Embryonic facial prominence (tissue), 1 donor: ENCODE data around the gene EXOSC5.
"Not testable (repeated sequence)": the region's sequence is repeated elsewhere in the genome, so short reads cannot be mapped to it uniquely, and the experiment has no call there.

Source experiments
- DNase-seq: peaks from one replicate; pipeline ENCODE4 v3.0.0-alpha.2; 2016; ENCODE audit errors: extremely low spot score

The EXOSC5 gene

DNA sequence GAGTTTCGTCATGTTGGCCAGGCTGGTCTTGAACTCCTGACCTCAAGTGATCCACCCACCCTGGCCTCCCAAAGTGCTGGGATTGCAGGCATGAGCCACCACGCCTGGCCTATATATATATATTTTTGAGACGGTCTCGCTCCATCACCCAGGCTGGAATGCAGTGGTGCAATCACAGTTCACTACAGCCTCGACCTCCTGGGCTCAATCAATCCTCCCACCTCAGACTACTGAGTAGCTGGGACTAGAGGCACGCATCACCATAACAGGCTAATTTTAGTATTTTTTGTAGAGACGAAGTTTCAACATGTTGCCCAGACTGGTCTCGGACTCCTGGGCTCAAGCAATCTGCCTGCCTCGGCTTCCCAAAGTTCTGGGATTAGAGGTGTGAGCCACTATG lies 50.2 kb downstream of the EXOSC5 start:
- not testable (repeated sequence) for DNase-seq

DNA sequence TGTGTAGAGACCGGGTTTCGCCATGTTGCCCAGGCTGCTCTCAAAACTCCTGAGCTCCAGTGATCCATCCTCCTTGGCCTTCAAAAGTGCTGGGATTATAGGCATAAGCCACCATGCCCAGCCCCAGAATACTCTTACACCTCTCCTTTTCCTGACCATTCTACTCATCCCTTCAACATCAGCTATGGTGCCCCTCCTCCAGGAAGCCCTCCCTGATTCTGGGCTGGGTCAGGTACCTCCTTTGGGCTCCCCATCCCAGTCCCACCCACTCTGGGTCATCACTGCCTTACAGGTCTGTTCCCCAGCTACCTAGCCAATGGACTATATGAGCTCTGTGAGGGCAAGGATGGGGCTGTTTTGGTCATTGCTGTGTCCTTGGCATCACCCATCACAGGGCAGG lies 53.0 kb downstream of the EXOSC5 start:
- DNase-seq = no peak

GRCh38 chr19:41341669-41342490 lies 55.3 kb downstream of the EXOSC5 start:
- no peak for DNase-seq

DNA sequence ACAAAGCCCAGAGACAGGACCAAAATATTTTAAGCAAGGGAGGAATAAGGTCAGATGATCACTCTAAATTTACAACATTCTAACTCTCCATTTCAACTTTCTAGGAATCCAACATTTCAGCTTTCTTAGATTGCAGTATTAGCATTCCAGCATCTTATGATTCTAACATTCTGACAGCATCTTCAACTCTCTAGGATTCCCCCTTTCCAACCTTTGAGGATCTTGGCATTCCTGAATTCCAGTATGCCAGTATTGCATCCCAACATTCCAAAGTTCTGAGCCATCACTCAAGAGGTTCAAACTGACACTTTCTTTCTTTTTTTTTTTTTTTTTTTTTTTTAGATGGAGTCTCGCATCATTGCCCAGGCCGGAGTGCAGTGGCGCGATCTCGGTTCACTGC lies 57.2 kb downstream of the EXOSC5 start:
- no peak for DNase-seq
